ENCODE measurements around the gene LTB. TPM values are rescaled to one million over a fixed set of nuclear protein-coding genes. Genes with fewer than 3 reads are reported as not detected.

Gene LTB
- polyA plus RNA-seq, 1 of the 3 experiments (the other 2 are of a cell fraction), result 0.10 TPM

DNA sequence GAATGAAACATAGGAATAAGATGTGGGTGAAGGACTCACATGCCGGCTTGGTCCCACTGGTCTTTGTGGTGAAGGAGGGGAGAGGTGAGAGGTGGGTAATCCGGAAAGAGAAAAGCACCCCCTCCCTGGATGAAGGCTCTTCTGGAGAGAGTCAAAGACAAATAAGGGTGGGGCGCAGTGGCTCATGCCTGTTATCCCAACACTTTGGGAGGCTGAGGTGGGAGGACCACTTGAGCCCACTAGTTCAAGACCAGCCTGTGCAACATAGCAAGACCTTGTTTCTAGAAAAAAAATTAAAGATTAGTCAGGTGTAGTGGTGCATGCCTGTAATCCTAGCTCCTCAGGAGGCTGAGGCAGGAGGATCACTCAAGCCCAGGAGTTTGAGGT, 3.1 kb downstream of the LTB start:
- DNase-seq, result no peak
- Histone ChIP-seq H3K9me3 (no peaks in the 10 kb centered on the region), H3K4me2 (no peak overlapping the region), H3K27ac (ENCODE audit: low read depth in 2 of 2, low read length in 1 of 2) (no peak overlapping the region), H3K4me3 (ENCODE audit: low read depth in 2 of 2, low read length in 1 of 2) (no peak overlapping the region), H3K27me3 (ENCODE audit: insufficient read depth) (no peaks in the 10 kb centered on the region), H3F3A (replicated peaks; ENCODE audit: insufficient read depth) (no peaks in the 10 kb centered on the region), H4K20me1 (ENCODE audit: insufficient read depth) (no peaks in the 10 kb centered on the region), H3K9ac (no peak overlapping the region), H3K79me2 (ENCODE audit: insufficient read depth) (no peaks in the 10 kb centered on the region), H3K36me3 (replicated peaks in 1 of 2; ENCODE audit: control insufficient read depth in 1 of 2, insufficient read depth in 2 of 2, low read length in 1 of 2) (no peaks in the 10 kb centered on the region), H2AFZ (ENCODE audit: low read depth) (no peak overlapping the region), H3K4me1 (ENCODE audit: control insufficient read depth in 1 of 2, insufficient read depth in 2 of 2, low read depth in 1 of 2, low read length in 1 of 2) (peaks cover 0 to 11% of the 10 kb centered on the region in 2 experiments; a peak in 1 of 4 replicates), H3K9me2 (no peaks in the 10 kb centered on the region)
- WGBS (ENCODE audit: low lambda C conversion rate), result 85% methylated on average over 3 of the region's 3 CpGs
- ChIA-PET CTCF (interaction anchor here (2.4 to 17.6 kb wide), 3 partner anchors 10 to 21 kb away, joined by 10 to 312 read pairs (median 29); no protein-coding TSS in a partner anchor), POLR2A (no interaction called here)
- TF ChIP-seq RCOR1 (IDR thresholded peaks at IDR 0.05; ENCODE audit: low read length) (no peak), MEF2A (IDR thresholded peaks at IDR 0.05; ENCODE audit: borderline replicate concordance, low read depth) (no peak), RAD21 (IDR thresholded peaks at IDR 0.05; ENCODE audit: low read length) (no peak), POLR2AphosphoS5 (IDR thresholded peaks at IDR 0.05; ENCODE audit: low read depth, low read length) (no peak), YY1 (IDR thresholded peaks at IDR 0.05; ENCODE audit: low read depth) (no peak), TAF1 (IDR thresholded peaks at IDR 0.05; ENCODE audit: borderline replicate concordance, low read depth, low read length) (no peak), FOXJ3 (CRISPR knock-in tag; IDR thresholded peaks at IDR 0.05) (no peak), SIN3A (IDR thresholded peaks at IDR 0.05; ENCODE audit: borderline replicate concordance, low read depth, low read length) (no peak), FOSL2 (IDR thresholded peaks at IDR 0.05; ENCODE audit: borderline replicate concordance, low read depth) (no peak), NFIC (IDR thresholded peaks at IDR 0.05; ENCODE audit: borderline replicate concordance) (no peak), USF2 (IDR thresholded peaks at IDR 0.05; ENCODE audit: borderline replicate concordance, low read depth, low read length) (no peak)
- TF ChIP-seq, protein P1, sequence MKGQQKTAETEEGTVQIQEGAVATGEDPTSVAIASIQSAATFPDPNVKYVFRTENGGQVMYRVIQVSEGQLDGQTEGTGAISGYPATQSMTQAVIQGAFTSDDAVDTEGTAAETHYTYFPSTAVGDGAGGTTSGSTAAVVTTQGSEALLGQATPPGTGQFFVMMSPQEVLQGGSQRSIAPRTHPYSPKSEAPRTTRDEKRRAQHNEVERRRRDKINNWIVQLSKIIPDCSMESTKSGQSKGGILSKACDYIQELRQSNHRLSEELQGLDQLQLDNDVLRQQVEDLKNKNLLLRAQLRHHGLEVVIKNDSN (IDR thresholded peaks at IDR 0.05; ENCODE audit: borderline replicate concordance, low read depth), result no peak

- Histone ChIP-seq H3K36me3 (replicated peaks in 1 of 2; ENCODE audit: control insufficient read depth in 1 of 2, insufficient read depth in 2 of 2, low read length in 1 of 2) (no peaks in the 10 kb centered on the region), H3K4me1 (ENCODE audit: control insufficient read depth in 1 of 2, insufficient read depth in 2 of 2, low read depth in 1 of 2, low read length in 1 of 2) (peaks cover 0 to 11% of the 10 kb centered on the region in 2 experiments; a peak in 1 of 4 replicates), H3K79me2 (ENCODE audit: insufficient read depth) (no peaks in the 10 kb centered on the region), H3K9me3 (no peaks in the 10 kb centered on the region), H3K9ac (no peak overlapping the region), H3K27me3 (ENCODE audit: insufficient read depth) (no peaks in the 10 kb centered on the region), H3K27ac (ENCODE audit: low read depth in 2 of 2, low read length in 1 of 2) (no peak overlapping the region), H3K4me2 (no peak overlapping the region), H3K9me2 (no peaks in the 10 kb centered on the region), H3F3A (replicated peaks; ENCODE audit: insufficient read depth) (no peaks in the 10 kb centered on the region), H4K20me1 (ENCODE audit: insufficient read depth) (no peaks in the 10 kb centered on the region), H3K4me3 (ENCODE audit: low read depth in 2 of 2, low read length in 1 of 2) (no peak overlapping the region), H2AFZ (ENCODE audit: low read depth) (no peak overlapping the region)
- POLR2A ChIA-PET, result no interaction called here
- no peak for DNase-seq
- WGBS (ENCODE audit: low lambda C conversion rate), result 68% methylated on average over 12 of the region's 12 CpGs
- CTCF ChIA-PET, result interaction anchor here (0.8 to 17.6 kb wide), 4 partner anchors 11 to 111 kb away, joined by 3 to 312 read pairs (median 18); partner anchors contain the start of genes ATP6V1G2 and NFKBIL1
- no peak for TF ChIP-seq POLR2AphosphoS5 (IDR thresholded peaks at IDR 0.05; ENCODE audit: low read depth, low read length)
- TF ChIP-seq RAD21 (IDR thresholded peaks at IDR 0.05; ENCODE audit: low read length), result no peak
- no peak for TF ChIP-seq SIN3A (IDR thresholded peaks at IDR 0.05; ENCODE audit: borderline replicate concordance, low read depth, low read length)
- no peak for TF ChIP-seq USF2 (IDR thresholded peaks at IDR 0.05; ENCODE audit: borderline replicate concordance, low read depth, low read length)
- TF ChIP-seq EP300 (IDR thresholded peaks at IDR 0.05; ENCODE audit: borderline replicate concordance in 1 of 2, low read depth in 1 of 2, low read length in 1 of 2), result no peak
- TF ChIP-seq, protein P2, sequence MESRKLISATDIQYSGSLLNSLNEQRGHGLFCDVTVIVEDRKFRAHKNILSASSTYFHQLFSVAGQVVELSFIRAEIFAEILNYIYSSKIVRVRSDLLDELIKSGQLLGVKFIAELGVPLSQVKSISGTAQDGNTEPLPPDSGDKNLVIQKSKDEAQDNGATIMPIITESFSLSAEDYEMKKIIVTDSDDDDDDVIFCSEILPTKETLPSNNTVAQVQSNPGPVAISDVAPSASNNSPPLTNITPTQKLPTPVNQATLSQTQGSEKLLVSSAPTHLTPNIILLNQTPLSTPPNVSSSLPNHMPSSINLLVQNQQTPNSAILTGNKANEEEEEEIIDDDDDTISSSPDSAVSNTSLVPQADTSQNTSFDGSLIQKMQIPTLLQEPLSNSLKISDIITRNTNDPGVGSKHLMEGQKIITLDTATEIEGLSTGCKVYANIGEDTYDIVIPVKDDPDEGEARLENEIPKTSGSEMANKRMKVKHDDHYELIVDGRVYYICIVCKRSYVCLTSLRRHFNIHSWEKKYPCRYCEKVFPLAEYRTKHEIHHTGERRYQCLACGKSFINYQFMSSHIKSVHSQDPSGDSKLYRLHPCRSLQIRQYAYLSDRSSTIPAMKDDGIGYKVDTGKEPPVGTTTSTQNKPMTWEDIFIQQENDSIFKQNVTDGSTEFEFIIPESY (IDR thresholded peaks at IDR 0.05; ENCODE audit: borderline replicate concordance, low read depth), result no peak
- TF ChIP-seq, protein P3, sequence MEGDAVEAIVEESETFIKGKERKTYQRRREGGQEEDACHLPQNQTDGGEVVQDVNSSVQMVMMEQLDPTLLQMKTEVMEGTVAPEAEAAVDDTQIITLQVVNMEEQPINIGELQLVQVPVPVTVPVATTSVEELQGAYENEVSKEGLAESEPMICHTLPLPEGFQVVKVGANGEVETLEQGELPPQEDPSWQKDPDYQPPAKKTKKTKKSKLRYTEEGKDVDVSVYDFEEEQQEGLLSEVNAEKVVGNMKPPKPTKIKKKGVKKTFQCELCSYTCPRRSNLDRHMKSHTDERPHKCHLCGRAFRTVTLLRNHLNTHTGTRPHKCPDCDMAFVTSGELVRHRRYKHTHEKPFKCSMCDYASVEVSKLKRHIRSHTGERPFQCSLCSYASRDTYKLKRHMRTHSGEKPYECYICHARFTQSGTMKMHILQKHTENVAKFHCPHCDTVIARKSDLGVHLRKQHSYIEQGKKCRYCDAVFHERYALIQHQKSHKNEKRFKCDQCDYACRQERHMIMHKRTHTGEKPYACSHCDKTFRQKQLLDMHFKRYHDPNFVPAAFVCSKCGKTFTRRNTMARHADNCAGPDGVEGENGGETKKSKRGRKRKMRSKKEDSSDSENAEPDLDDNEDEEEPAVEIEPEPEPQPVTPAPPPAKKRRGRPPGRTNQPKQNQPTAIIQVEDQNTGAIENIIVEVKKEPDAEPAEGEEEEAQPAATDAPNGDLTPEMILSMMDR (IDR thresholded peaks at IDR 0.05), result no peak
Observed at GRCh38 chr6:31578184-31579118, 3.8 kb downstream of the LTB start.
